ENCODE results near the gene FAM222B.

GRCh38 chr17:28765038-28765437 lies 77.6 kb downstream of the FAM222B start:
- TF ChIP-seq CTCF (IDR thresholded peaks at IDR 0.05) (no peak), POLR2AphosphoS5 (IDR thresholded peaks at IDR 0.05; ENCODE audit: insufficient read depth in 1 of 2, low read depth in 1 of 2) (no peak)
